OCI-LY7 (cell line): Measurements from ENCODE around the gene FOXO3. TPM values are rescaled to one million over a fixed set of nuclear protein-coding genes. Genes with fewer than 3 reads are reported as not detected.

Experiments
- BruUV-seq: library from RNA; stranded (reverse); fragments of 400-500 nt; replicated peaks from 2 replicates; lab custom pipeline; 2021; lab: Mats Ljungman, UMichigan
- CTCF ChIA-PET: fragments of 300-600 bp; sonication (Branson Sonifier 250); formaldehyde crosslinking; loops from one replicate; lab custom pipeline; 2022; ENCODE audit warnings: antibody characterized with exemption; ENCODE audit not compliant: unreplicated experiment; lab: Charles Lee
- POLR2A ChIA-PET: fragments of 300-600 bp; sonication (Branson Sonifier 250); formaldehyde crosslinking; loops from one replicate; lab custom pipeline; 2022; ENCODE audit warnings: antibody characterized with exemption; lab: Charles Lee
- DNase-seq: peaks from one replicate; pipeline ENCODE4 v3.0.0-alpha.2; 2015; ENCODE audit warnings: low spot score
- H2AFZ ChIP-seq: fragments of 200-600 bp; sonication (generic), shearing (Covaris generic); 2 replicates; pipeline ENCODE4 v1.6.1; 2014; ENCODE audit warnings: mild to moderate bottlenecking, antibody characterized with exemption, low read length, moderate library complexity
- H3K27ac ChIP-seq: fragments of 200-600 bp; sonication (generic); 2 replicates; pipeline ENCODE4 v1.5.1; 2014; ENCODE audit warnings: mixed run types, low read depth, mild to moderate bottlenecking, moderate library complexity, low read length, inconsistent platforms; ENCODE audit not compliant: poor library complexity, severe bottlenecking
- H3K36me3 ChIP-seq: fragments of 200-600 bp; sonication (generic); 2 replicates; pipeline ENCODE4 v1.6.1; 2014; ENCODE audit warnings: mild to moderate bottlenecking, antibody characterized with exemption, low read length, moderate library complexity, mixed read lengths; ENCODE audit not compliant: insufficient read depth
- H3K4me1 ChIP-seq: fragments of 200-600 bp; sonication (generic); 2 replicates; pipeline ENCODE4 v1.5.1; 2014; ENCODE audit warnings: mild to moderate bottlenecking, low read length; ENCODE audit not compliant: insufficient read depth, poor library complexity, severe bottlenecking
- H3K4me2 ChIP-seq: fragments of 200-600 bp; sonication (generic); 2 replicates; pipeline ENCODE4 v1.6.1; 2014; ENCODE audit warnings: mild to moderate bottlenecking, low read length
- H3K4me3 ChIP-seq: fragments of 200-600 bp; sonication (generic); 2 replicates; pipeline ENCODE4 v1.5.1; 2014; ENCODE audit warnings: mild to moderate bottlenecking, low read depth, low read length; ENCODE audit not compliant: poor library complexity, severe bottlenecking
- H3K79me2 ChIP-seq: fragments of 200-600 bp; sonication (generic); 2 replicates; pipeline ENCODE4 v1.6.1; 2016; ENCODE audit warnings: low read depth, mild to moderate bottlenecking, low read length, moderate library complexity, mixed read lengths; ENCODE audit not compliant: insufficient read depth
- H3K9me2 ChIP-seq: fragments of 200-600 bp; sonication (generic); 2 replicates; pipeline ENCODE4 v1.6.1; 2016; ENCODE audit warnings: mild to moderate bottlenecking, low read length, mixed read lengths; ENCODE audit not compliant: insufficient read depth
- H3K9me3 ChIP-seq: fragments of 200-600 bp; sonication (generic); 2 replicates; pipeline ENCODE4 v1.6.1; 2014; ENCODE audit warnings: mild to moderate bottlenecking, mixed run types, low read length, mixed read lengths
- H4K20me1 ChIP-seq: fragments of 200-600 bp; sonication (generic); 2 replicates; pipeline ENCODE4 v1.6.1; 2014; ENCODE audit warnings: mild to moderate bottlenecking, antibody characterized with exemption, low read length, moderate library complexity, mixed read lengths; ENCODE audit not compliant: insufficient read depth
- EZH2phosphoT487 ChIP-seq: fragments of 200-600 bp; sonication (generic); IDR thresholded peaks from 2 replicates; pipeline ENCODE4 v1.6.1; 2018; ENCODE audit warnings: low read depth, borderline replicate concordance, mild to moderate bottlenecking, mixed run types, antibody characterized with exemption, low read length, moderate library complexity, mixed read lengths
- intact Hi-C: fragments of 100-400 bp; cut with micrococcal nuclease; formaldehyde crosslinking; loops from one replicate; pipeline ENCODE4 v1.10.0; 2022; ENCODE audit not compliant: unreplicated experiment
- total RNA-seq, 2 experiments: library from RNA; depleted of rRNA in 1 of 2; stranded (reverse); fragments of >200 nt in 1 of 2; shearing (Covaris generic) in 1 of 2; gene quantifications; 2 replicates each; pipeline ENCODE4 v1.2.3, GENCODE V29; 2014 to 2022
- TF ChIP-seq, protein P1 (sequence below): fragments of 200-600 bp; sonication (generic); conservative IDR thresholded peaks from 2 replicates; pipeline ENCODE4 v1.5.1; 2014; ENCODE audit warnings: mild to moderate bottlenecking, antibody characterized with exemption, low read length, moderate library complexity, mixed read lengths

FOXO3 gene
- total RNA-seq, 2 experiments from 2014 or later = 3.8 to 9.9 TPM

DNA sequence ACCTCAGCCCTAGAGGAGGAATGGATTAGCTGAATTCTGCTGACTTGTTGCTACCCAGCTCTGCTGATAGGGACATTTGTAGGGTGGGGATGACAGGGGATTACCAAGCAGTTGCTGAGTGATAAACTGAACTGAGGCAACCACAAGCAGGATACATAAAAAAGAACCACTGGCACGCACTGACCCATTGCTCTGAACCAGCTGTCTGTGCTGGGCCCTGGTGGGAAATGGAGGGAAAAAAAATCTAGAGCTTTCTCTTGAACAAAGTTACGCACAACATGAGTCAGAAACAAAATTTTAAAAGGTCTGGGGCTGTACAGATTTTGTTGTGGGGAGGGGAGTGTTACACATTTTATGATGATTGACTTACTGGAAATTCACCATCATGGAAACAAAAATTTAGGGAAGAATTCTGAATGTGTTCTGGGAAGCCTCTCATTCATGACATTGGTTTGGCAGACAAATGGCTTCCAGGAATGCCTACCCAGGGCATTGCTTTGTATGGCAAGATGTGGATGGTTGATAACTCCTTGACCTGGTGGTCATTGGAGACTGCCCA, 37.7 kb downstream of the FOXO3 start:
- H4K20me1 ChIP-seq = no peaks in the 10 kb centered on the region
- H3K9me2 ChIP-seq = no peaks in the 10 kb centered on the region
- peaks cover 57% of the 10 kb centered on the region for H3K4me1 ChIP-seq
- H3K4me2 ChIP-seq = peak overlapping the region; percentile 41
- CTCF ChIA-PET = interaction anchor here (1.1 kb wide), 2 partner anchors 9 to 73 kb away, joined by 3 read pairs; no protein-coding TSS in a partner anchor
- no peak overlapping the region for H3K27ac ChIP-seq
- POLR2A ChIA-PET = interaction anchor here (0.5 to 1.9 kb wide), 7 partner anchors 9 to 1972 kb away, joined by 3 to 10 read pairs (median 4); no protein-coding TSS in a partner anchor
- peak; percentile 40 for DNase-seq
- TF ChIP-seq, protein P1, sequence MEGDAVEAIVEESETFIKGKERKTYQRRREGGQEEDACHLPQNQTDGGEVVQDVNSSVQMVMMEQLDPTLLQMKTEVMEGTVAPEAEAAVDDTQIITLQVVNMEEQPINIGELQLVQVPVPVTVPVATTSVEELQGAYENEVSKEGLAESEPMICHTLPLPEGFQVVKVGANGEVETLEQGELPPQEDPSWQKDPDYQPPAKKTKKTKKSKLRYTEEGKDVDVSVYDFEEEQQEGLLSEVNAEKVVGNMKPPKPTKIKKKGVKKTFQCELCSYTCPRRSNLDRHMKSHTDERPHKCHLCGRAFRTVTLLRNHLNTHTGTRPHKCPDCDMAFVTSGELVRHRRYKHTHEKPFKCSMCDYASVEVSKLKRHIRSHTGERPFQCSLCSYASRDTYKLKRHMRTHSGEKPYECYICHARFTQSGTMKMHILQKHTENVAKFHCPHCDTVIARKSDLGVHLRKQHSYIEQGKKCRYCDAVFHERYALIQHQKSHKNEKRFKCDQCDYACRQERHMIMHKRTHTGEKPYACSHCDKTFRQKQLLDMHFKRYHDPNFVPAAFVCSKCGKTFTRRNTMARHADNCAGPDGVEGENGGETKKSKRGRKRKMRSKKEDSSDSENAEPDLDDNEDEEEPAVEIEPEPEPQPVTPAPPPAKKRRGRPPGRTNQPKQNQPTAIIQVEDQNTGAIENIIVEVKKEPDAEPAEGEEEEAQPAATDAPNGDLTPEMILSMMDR = no peak
- no peak for TF ChIP-seq EZH2phosphoT487
- no TSS peak for BruUV-seq
- peaks cover 10% of the 10 kb centered on the region; the same call in 1 of the 2 replicates for H3K79me2 ChIP-seq
- intact Hi-C loops = no loop called here
- H3K4me3 ChIP-seq = no peak overlapping the region
- no peaks in the 10 kb centered on the region for H3K9me3 ChIP-seq
- no peak overlapping the region for H2AFZ ChIP-seq
- H3K36me3 ChIP-seq = no peaks in the 10 kb centered on the region

DNA sequence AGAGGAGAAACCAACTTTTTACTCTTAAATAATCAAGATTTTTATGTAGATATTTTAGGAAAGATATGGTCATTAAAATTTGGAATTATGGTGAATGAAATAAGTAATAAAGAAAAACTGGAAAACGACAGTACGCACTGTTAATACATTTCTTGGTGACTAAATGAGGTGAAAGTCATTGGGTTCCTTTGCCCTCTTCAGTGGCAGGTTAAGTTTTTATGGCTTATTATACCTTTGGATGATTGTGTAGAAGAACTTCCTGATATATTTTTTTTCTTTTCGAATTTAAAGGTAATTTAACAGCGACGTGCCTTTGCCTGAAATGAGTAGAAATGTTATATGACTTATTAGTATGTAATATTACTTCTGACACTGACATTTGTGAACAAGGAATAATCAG, 43.4 kb downstream of the FOXO3 start:
- Histone ChIP-seq H3K36me3 (no peaks in the 10 kb centered on the region), H3K27ac (no peak overlapping the region), H3K4me1 (peaks cover 2% of the 10 kb centered on the region), H3K9me3 (no peaks in the 10 kb centered on the region), H2AFZ (no peak overlapping the region), H3K4me3 (no peak overlapping the region), H3K79me2 (no peaks in the 10 kb centered on the region), H3K4me2 (no peak overlapping the region), H4K20me1 (no peaks in the 10 kb centered on the region), H3K9me2 (no peaks in the 10 kb centered on the region)
- TF ChIP-seq, protein P1 = no peak
- no peak for TF ChIP-seq EZH2phosphoT487
- BruUV-seq = no TSS peak
- ChIA-PET CTCF (no interaction called here), POLR2A (no interaction called here)
- intact Hi-C loops = no loop called here
- no peak for DNase-seq

DNA sequence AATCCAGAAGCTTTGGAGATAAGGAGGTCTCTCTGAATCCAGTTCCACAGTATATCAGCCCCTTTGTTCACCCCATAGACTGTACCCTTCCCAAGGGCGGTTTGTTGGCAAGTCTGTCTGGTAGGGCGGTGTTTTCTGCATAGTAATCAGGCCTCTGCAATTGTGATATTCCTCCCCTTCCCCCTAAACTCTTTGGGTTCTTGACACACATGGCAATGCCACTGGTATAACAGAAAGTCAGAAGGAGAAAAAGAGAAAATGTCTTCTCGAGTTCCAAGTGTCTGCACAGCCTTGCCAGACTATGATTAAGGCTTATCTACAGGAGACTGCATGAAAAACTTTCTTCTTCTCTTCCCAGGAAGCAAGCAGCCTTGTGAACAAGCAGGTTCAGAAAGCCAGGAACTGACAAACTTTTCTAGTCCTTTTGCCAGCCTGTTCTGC, 45.6 kb downstream of the FOXO3 start:
- BruUV-seq = no TSS peak
- TF ChIP-seq, protein P1 = no peak
- Histone ChIP-seq H3K27ac (no peak overlapping the region), H2AFZ (no peak overlapping the region), H3K4me1 (peaks cover 3% of the 10 kb centered on the region), H3K4me3 (no peak overlapping the region), H3K79me2 (no peaks in the 10 kb centered on the region), H3K9me3 (no peaks in the 10 kb centered on the region), H4K20me1 (no peaks in the 10 kb centered on the region), H3K36me3 (no peaks in the 10 kb centered on the region), H3K9me2 (no peaks in the 10 kb centered on the region), H3K4me2 (no peak overlapping the region)
- ChIA-PET CTCF (no interaction called here), POLR2A (interaction anchor here (0.6 kb wide), 1 partner anchor 1049 kb away, joined by 3 read pairs; no protein-coding TSS in a partner anchor)
- intact Hi-C loops = no loop called here
- no peak for DNase-seq
